HG03378 (cell line): Measurements from ENCODE around the gene EPB41.

Source experiments
- ATAC-seq: cut with Tn5 transposase; IDR thresholded peaks from one replicate; pipeline ENCODE4 v1.9.1; 2021; ENCODE audit warnings: mild to moderate bottlenecking, moderate library complexity; ENCODE audit not compliant: unreplicated experiment

The EPB41 gene

GRCh38 chr1:29162025-29162424 lies 247.7 kb downstream of the EPB41 start:
- ATAC-seq = no peak

GRCh38 chr1:29162476-29163138 lies 248.2 kb downstream of the EPB41 start:
- ATAC-seq = no peak

GRCh38 chr1:29164588-29164987 lies 250.2 kb downstream of the EPB41 start:
- no peak for ATAC-seq

- ATAC-seq = no peak
Observed at GRCh38 chr1:29166291-29166878, 252.0 kb downstream of the EPB41 start.

- no peak for ATAC-seq
Observed at GRCh38 chr1:29167904-29168303, 253.5 kb downstream of the EPB41 start.
